ENCODE data around the gene KRTCAP2.

- TF ChIP-seq EZH2 (IDR thresholded peaks at IDR 0.05; ENCODE audit: insufficient read depth, poor library complexity, severe bottlenecking) (no peak), EZH2phosphoT487 (IDR thresholded peaks at IDR 0.05; ENCODE audit: insufficient read depth, low read depth) (no peak)
Measured at GRCh38 chr1:155197901-155198546, 24.9 kb upstream of the KRTCAP2 start.
